Effector memory CD4-positive, alpha-beta T cell (primary cell): ENCODE data around the gene KIRREL2.
"Not testable (repeated sequence)": the region's sequence is repeated elsewhere in the genome, so short reads cannot be mapped to it uniquely, and the experiment has no call there.

Source experiments
- DNase-seq, 3 donors: peaks; one replicate each; pipeline ENCODE4 v3.0.0-alpha.2; 2020
- H3K27ac ChIP-seq: 2 replicates; pipeline ENCODE4 v1.7.0; 2013; ENCODE audit warnings: mild to moderate bottlenecking, low read length, moderate library complexity; ENCODE audit not compliant: insufficient read depth, poor library complexity, severe bottlenecking
- H3K27me3 ChIP-seq: replicated peaks from 2 replicates; pipeline ENCODE4 v1.7.0; 2013; ENCODE audit warnings: mild to moderate bottlenecking, low read length; ENCODE audit not compliant: insufficient read depth, control insufficient read depth, poor library complexity, severe bottlenecking
- H3K36me3 ChIP-seq: 2 replicates; pipeline ENCODE4 v1.7.0; 2013; ENCODE audit warnings: mild to moderate bottlenecking, low read length, moderate library complexity; ENCODE audit not compliant: control insufficient read depth, insufficient read depth
- H3K4me1 ChIP-seq: 2 replicates; pipeline ENCODE4 v1.7.0; 2013; ENCODE audit warnings: low read length, mild to moderate bottlenecking; ENCODE audit not compliant: control insufficient read depth, insufficient read depth, poor library complexity, severe bottlenecking
- H3K4me3 ChIP-seq: 2 replicates; pipeline ENCODE4 v1.7.0; 2013; ENCODE audit warnings: low read length, low read depth, mild to moderate bottlenecking; ENCODE audit not compliant: insufficient read depth, poor library complexity, severe bottlenecking
- H3K9me3 ChIP-seq: 2 replicates; pipeline ENCODE4 v1.7.0; 2013; ENCODE audit warnings: mild to moderate bottlenecking, low read length, moderate library complexity; ENCODE audit not compliant: control insufficient read depth

Gene KIRREL2

DNA sequence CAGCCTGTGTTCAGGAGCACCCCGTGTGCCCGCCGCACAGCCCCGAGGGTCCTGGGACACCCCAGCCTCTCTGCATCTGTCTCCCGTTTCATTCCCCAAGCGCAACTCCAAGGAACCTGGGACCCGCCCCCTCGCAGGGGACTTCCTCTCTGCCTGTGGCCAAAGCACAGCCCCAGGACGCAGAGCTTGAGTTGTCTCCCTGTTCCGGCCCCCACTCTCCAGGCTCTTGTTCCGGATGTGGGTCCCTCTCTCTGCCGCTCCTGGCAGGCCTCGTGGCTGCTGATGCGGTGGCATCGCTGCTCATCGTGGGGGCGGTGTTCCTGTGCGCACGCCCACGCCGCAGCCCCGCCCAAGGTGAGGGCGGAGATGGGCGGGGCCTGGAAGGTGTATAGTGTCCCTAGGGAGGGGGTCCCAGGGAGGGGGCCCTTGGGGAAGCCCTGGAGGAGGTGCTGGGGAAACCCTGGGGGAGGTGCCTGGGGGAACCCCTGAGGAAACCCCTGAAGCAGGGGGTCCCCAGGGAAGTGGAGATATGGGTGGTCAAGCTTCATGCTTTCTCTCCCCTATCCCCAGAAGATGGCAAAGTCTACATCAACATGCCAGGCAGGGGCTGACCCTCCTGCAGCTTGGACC is 47.0 kb downstream of the KIRREL2 start:
- DNase-seq = peak; percentile 79 to 85 (median 81)
- Histone ChIP-seq H3K9me3 (no peaks in the 10 kb centered on the region), H3K27ac (peak overlapping the region; percentile 99), H3K27me3 (no peaks in the 10 kb centered on the region), H3K36me3 (no peaks in the 10 kb centered on the region), H3K4me1 (peaks cover 40% of the 10 kb centered on the region), H3K4me3 (peak overlapping the region; percentile 85)

DNA sequence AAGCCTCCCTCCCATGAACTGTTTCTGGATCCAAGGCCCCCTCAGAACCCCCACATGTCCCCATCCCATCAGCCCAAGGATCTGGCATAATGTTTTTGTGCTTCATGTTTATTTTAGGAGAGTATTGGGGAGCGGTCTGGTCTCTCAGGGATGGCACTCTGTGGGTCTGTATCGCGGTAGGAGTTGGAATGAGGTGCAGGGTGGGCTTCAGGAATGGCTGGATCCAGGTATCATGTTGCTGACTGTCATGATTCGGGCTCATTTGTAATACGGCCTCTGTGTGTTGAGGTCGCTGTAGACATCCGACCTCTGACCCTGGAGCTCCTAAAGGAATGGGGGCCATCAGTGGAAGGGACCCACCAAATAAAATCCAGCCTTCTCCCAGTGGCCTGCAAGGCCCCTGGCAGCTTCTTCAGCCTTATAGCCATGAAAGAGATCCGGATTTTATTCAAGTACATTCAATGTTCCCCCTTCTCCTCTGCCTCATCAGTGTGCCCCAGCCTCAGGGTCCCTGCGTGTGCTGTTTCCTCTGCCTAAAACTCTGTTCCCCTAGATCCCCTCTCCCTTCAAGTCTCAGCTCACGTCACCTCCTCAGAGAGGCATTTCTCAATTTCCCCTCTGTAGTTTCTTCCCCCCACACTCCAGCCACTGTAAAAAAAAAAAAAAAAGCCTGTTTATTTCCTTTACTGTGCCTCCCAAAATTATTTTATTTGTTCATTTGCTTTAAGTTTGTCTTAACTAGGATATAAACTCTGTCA is 47.8 kb downstream of the KIRREL2 start:
- H3K27ac ChIP-seq = peak overlapping the region; percentile 99
- H3K4me3 ChIP-seq = peak overlapping the region; percentile 85

DNA sequence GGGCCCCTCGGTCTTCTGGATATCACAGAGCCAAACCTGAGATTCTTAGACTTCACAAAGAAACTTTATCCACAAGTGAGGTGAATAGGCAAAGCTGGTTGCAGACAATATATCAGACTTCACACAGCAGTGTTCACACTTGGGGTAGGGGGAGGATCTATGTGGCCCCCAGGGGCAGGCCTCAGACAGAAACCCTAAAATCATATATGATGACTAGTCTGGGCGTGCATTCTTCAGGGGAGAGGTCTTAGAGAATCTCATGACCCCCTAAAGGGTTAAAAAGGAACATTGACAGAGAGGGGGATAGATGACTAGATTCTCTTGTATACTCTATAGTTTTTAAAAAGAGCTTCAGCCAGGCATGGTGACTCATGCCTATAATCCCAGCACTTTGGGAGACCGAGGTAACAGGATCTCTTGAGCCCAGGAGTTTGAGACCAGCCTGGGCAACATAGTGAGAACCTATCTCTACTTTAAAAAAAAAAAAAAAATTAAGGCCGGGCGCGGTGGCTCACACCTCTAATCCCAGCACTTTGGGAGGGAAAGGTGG is 48.5 kb downstream of the KIRREL2 start:
- DNase-seq = no peak
- no peak overlapping the region for H3K27ac ChIP-seq
- peaks cover 39% of the 10 kb centered on the region for H3K4me1 ChIP-seq
- no peaks in the 10 kb centered on the region for H3K36me3 ChIP-seq
- H3K27me3 ChIP-seq = no peaks in the 10 kb centered on the region
- H3K9me3 ChIP-seq = no peaks in the 10 kb centered on the region
- no peak overlapping the region for H3K4me3 ChIP-seq

More for the DNA sequence above, 47.8 kb downstream of the KIRREL2 start:
- Histone ChIP-seq H3K4me1 (peaks cover 39% of the 10 kb centered on the region), H3K9me3 (no peaks in the 10 kb centered on the region), H3K27me3 (no peaks in the 10 kb centered on the region), H3K36me3 (no peaks in the 10 kb centered on the region)
- no peak for DNase-seq

DNA sequence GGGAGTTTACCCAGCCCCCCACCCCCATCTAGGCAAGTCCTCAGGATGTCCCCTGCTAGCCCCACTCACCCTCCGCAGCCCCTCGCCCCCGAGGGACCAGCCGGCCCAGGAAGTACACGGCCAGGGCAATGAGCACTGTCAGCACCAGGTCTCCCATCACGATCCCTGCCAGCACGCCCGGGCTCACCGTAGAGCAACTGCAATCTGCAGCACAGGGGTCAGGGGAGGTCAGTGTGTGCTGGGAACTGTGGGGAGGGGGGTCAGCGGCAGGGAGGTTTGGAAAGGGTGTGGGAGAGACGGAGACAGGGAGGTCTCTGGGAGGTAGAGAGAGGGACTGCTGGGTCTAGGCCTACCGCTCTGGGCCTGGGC is 50.6 kb downstream of the KIRREL2 start:
- no peaks in the 10 kb centered on the region for H3K27me3 ChIP-seq
- no peak overlapping the region for H3K4me3 ChIP-seq
- DNase-seq = no peak
- peaks cover 23% of the 10 kb centered on the region for H3K4me1 ChIP-seq
- H3K36me3 ChIP-seq = no peaks in the 10 kb centered on the region
- H3K9me3 ChIP-seq = no peaks in the 10 kb centered on the region
- H3K27ac ChIP-seq = no peak overlapping the region

DNA sequence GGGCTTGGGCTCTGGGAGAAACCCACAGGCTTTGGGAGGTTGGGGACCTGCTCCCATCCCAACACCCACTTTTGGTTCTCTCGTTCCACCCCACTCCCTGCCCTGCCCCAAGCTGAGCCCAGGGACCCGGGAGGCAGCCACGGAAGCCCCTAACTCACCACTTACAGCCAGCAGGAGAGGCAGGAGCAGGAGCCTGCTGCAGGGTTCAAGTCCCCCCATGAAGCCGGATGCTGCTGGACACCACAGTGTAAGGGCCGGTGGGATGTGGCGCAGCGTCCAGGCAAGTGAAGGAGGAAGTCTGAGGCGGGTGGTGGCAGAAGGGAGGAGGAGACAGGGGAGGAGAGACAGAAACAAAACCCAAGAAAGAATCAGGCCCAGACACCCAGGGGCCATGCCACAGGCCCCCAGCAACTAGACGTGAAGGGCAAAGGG is 51.3 kb downstream of the KIRREL2 start, which contains the start of gene TYROBP:
Gene TYROBP, minus strand, starts transcription at position 286 of the 432 bp plus-strand sequence. Its CDS starts 67 bp downstream, at position 219.
- H3K27ac ChIP-seq = no peak within 1 kb of the TSS
- no peaks in the 10 kb centered on the region for H3K9me3 ChIP-seq
- no peaks in the 10 kb centered on the region for H3K27me3 ChIP-seq
- no peaks in the 10 kb centered on the region for H3K36me3 ChIP-seq
- no peak within 1 kb of the TSS for H3K4me3 ChIP-seq
- H3K4me1 ChIP-seq = peaks cover 16% of the 10 kb centered on the region
- no peak for DNase-seq

DNA sequence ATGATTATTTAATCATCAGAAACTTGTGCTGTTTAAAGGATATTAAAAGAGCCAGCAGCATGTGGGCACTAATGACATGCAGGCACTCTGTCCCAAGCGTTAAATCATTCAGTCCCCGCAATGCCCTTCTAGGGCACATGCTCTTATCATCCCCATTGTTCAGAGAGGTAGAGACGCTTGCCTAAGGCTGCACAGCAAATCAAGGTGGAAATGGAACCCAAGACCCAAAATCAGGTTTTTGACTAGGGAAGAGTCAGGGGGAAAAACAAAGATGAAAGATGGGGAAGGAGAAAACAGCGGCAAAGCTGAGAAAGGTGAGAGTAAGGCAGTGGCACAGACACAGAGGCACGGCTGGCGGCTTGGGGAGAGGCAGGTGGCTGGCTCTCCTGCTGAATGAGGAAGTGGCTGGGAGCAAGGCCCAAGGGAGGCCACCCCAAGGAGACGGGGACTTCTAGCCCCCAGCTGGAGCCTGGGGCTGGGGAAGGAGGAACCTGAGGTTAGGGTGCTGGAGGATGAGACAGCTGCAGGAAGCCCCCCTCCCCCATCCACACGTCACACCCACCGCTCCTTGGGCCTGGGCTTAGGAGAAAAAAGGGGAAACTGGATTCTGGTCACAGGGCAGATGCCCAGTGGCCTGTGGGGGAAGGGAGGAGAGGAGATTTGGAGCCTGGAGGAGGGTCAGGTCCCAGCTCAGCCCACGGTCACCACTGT is 52.4 kb downstream of the KIRREL2 start:
- Histone ChIP-seq H3K27ac (no peak overlapping the region), H3K4me1 (peaks cover 5% of the 10 kb centered on the region), H3K27me3 (no peaks in the 10 kb centered on the region), H3K36me3 (no peaks in the 10 kb centered on the region), H3K9me3 (no peaks in the 10 kb centered on the region), H3K4me3 (no peak overlapping the region)
- no peak for DNase-seq

DNA sequence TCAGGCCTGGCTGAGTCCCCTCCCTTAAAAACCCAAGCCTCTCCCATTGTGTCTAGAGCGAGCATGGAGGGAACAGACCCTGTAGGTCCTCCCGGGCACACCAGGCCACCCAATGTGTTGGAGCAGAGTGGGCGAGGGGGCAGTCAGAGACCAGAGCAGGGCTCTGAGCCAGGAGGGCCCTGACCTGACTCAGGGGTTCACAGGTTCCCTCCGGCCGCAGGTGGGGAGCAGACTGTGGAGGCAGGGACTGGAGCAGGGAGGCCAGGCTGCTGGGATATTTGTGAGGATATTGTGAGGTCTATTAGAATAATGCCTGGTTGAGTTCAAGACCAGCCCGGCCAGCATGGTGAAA is 52.9 kb downstream of the KIRREL2 start:
- H3K36me3 ChIP-seq = no peaks in the 10 kb centered on the region
- H3K9me3 ChIP-seq = no peaks in the 10 kb centered on the region
- H3K27ac ChIP-seq = no peak overlapping the region
- no peaks in the 10 kb centered on the region for H3K27me3 ChIP-seq
- H3K4me3 ChIP-seq = no peak overlapping the region
- H3K4me1 ChIP-seq = no peaks in the 10 kb centered on the region
- DNase-seq = no peak

DNA sequence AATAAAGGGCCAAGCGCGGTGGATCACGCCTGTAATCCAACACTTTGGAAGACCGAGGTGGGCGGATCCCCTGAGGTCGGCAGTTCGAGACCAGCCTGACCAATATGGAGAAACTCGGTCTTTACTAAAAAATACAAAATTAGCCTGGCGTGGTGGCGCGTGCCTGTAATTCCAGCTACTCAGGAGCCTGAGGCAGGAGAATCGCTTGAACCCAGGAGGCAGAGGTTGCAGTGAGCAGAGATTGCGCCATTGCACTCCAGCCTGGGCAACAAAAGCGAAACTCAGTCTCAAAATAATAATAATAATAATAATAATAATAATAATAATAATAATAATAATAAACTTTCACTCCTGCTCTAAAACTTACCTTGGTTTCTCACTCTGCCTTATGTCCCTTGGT is 53.6 kb downstream of the KIRREL2 start:
- H3K36me3 ChIP-seq, H3K27me3 ChIP-seq, H3K27ac ChIP-seq, DNase-seq, H3K4me3 ChIP-seq, H3K9me3 ChIP-seq, H3K4me1 ChIP-seq: not testable (repeated sequence)

DNA sequence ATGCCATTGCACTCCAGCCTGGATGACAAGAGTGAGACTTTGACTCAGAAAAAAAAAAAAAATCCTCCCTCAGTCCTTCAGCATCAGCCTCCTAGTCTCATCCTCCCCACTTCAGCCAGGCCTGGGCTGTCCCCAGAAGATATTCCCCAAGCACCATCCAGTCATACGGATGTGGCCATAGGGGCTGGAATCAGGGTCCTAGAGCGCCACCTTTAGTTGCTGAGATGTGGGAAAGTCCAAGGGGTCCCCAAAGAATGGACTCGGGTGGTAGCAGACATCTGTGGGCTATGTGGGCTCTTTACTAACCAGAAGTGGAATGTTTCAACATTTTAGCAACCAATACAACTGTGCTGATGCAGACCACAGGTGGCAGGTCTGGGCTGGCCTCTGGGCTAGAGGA is 54.5 kb downstream of the KIRREL2 start:
- Histone ChIP-seq H3K27ac (no peak overlapping the region), H3K4me1 (no peaks in the 10 kb centered on the region), H3K36me3 (no peaks in the 10 kb centered on the region), H3K27me3 (no peaks in the 10 kb centered on the region), H3K4me3 (no peak overlapping the region), H3K9me3 (no peaks in the 10 kb centered on the region)
- DNase-seq = no peak

DNA sequence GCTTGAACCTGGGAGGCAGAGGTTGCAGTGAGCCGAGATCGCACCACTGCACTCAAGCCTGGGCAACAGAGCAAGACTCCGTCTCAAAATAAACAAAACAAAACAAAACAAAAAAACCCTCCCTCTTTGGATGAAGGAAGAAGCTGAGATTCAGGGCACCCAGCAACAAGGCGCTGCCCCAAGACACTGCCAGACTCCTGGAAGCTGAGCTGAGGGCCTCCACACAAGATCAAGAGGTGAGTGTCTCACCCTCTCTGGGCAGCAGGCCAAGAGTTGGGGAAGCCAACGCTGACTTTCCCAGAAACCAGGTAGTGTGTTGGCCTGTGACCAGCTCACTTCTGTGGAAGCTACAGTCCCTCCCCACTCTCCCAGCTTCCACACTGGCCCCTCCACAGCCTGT is 55.1 kb downstream of the KIRREL2 start:
- DNase-seq = no peak
- H3K27ac ChIP-seq = no peak overlapping the region
- H3K27me3 ChIP-seq = no peaks in the 10 kb centered on the region
- no peaks in the 10 kb centered on the region for H3K36me3 ChIP-seq
- H3K9me3 ChIP-seq = no peaks in the 10 kb centered on the region
- H3K4me3 ChIP-seq = no peak overlapping the region
- H3K4me1 ChIP-seq = no peaks in the 10 kb centered on the region
